ENCODE results near the gene RILPL2. TPM values are rescaled to one million over a fixed set of nuclear protein-coding genes. Genes with fewer than 3 reads are reported as not detected.
"Not testable (repeated sequence)": the region's sequence is repeated elsewhere in the genome, so short reads cannot be mapped to it uniquely, and the experiment has no call there.

Gene RILPL2
- total RNA-seq, 1 experiment from 2014 or later, result 3.6 TPM

GRCh38 chr12:123483602-123484248, 47.2 kb upstream of the RILPL2 start:
- ChIA-PET POLR2A (ENCODE audit: unreplicated experiment) (interaction anchor here (0.6 kb wide), 2 partner anchors 36 to 44 kb away, joined by 3 read pairs; no protein-coding TSS in a partner anchor), CTCF (no interaction called here)
- no peak for DNase-seq
- BruUV-seq (replicated peaks), result no TSS peak
- H3K27ac ChIP-seq, result no peak overlapping the region
- H3K4me2 ChIP-seq, result no peak overlapping the region
- H3K9me2 ChIP-seq (ENCODE audit: insufficient read depth), result no peaks in the 10 kb centered on the region
- intact Hi-C loops (cut with micrococcal nuclease; ENCODE audit: unreplicated experiment), result no loop called here
- no peak for TF ChIP-seq EZH2 (IDR thresholded peaks at IDR 0.05; ENCODE audit: low read depth)
- no peak for TF ChIP-seq CTCF (conservative IDR thresholded peaks at IDR 0.05)
- no peak overlapping the region for H2AFZ ChIP-seq
- no peak overlapping the region for H3K4me3 ChIP-seq
- H4K20me1 ChIP-seq (ENCODE audit: insufficient read depth), result no peaks in the 10 kb centered on the region
- no peaks in the 10 kb centered on the region for H3K9me3 ChIP-seq (ENCODE audit: insufficient read depth, low read depth)
- H3K4me1 ChIP-seq (replicated peaks; ENCODE audit: insufficient read depth), result no peaks in the 10 kb centered on the region
- H3K79me2 ChIP-seq (ENCODE audit: low read depth), result no peaks in the 10 kb centered on the region
- H3F3A ChIP-seq (ENCODE audit: insufficient read depth, low read depth), result no peaks in the 10 kb centered on the region
- H3K27me3 ChIP-seq (ENCODE audit: insufficient read depth, low read depth), result no peaks in the 10 kb centered on the region
- H3K36me3 ChIP-seq (ENCODE audit: low read depth), result no peaks in the 10 kb centered on the region

- DNase-seq, result no peak
- Histone ChIP-seq H3K36me3 (ENCODE audit: low read depth) (no peaks in the 10 kb centered on the region), H4K20me1 (ENCODE audit: insufficient read depth) (no peaks in the 10 kb centered on the region), H3F3A (ENCODE audit: insufficient read depth, low read depth) (no peaks in the 10 kb centered on the region), H3K79me2 (ENCODE audit: low read depth) (no peaks in the 10 kb centered on the region), H3K4me3 (no peak overlapping the region), H2AFZ (no peak overlapping the region), H3K9me2 (ENCODE audit: insufficient read depth) (no peaks in the 10 kb centered on the region), H3K27ac (no peak overlapping the region), H3K27me3 (ENCODE audit: insufficient read depth, low read depth) (no peaks in the 10 kb centered on the region), H3K4me2 (no peak overlapping the region), H3K9me3 (ENCODE audit: insufficient read depth, low read depth) (no peaks in the 10 kb centered on the region), H3K4me1 (replicated peaks; ENCODE audit: insufficient read depth) (no peaks in the 10 kb centered on the region)
- POLR2A ChIA-PET (ENCODE audit: unreplicated experiment), result interaction anchor here (0.6 kb wide), 1 partner anchor 45 kb away, joined by 3 read pairs; no protein-coding TSS in a partner anchor
- CTCF ChIA-PET, result no interaction called here
- no peak for TF ChIP-seq CTCF (conservative IDR thresholded peaks at IDR 0.05)
- no peak for TF ChIP-seq EZH2 (IDR thresholded peaks at IDR 0.05; ENCODE audit: low read depth)
- no TSS peak for BruUV-seq (replicated peaks)
- intact Hi-C loops (cut with micrococcal nuclease; ENCODE audit: unreplicated experiment), result no loop called here
Measured at GRCh38 chr12:123482876-123483275, 46.4 kb upstream of the RILPL2 start.

- H3K9me3 ChIP-seq (ENCODE audit: insufficient read depth, low read depth); H3K4me1 ChIP-seq (replicated peaks; ENCODE audit: insufficient read depth); H3K27me3 ChIP-seq (ENCODE audit: insufficient read depth, low read depth); intact Hi-C loops (cut with micrococcal nuclease; ENCODE audit: unreplicated experiment); H3K36me3 ChIP-seq (ENCODE audit: low read depth); H2AFZ ChIP-seq; BruUV-seq (replicated peaks); CTCF ChIA-PET; H3K4me3 ChIP-seq; H3K9me2 ChIP-seq (ENCODE audit: insufficient read depth); H3K79me2 ChIP-seq (ENCODE audit: low read depth); H4K20me1 ChIP-seq (ENCODE audit: insufficient read depth); H3K27ac ChIP-seq; DNase-seq; H3K4me2 ChIP-seq; POLR2A ChIA-PET (ENCODE audit: unreplicated experiment); H3F3A ChIP-seq (ENCODE audit: insufficient read depth, low read depth): not testable (repeated sequence)
Measured at GRCh38 chr12:123481251-123481650, 44.8 kb upstream of the RILPL2 start.
